ENCODE measurements around the gene PTGS2.
"Not testable (repeated sequence)": the region's sequence is repeated elsewhere in the genome, so short reads cannot be mapped to it uniquely, and the experiment has no call there.

The PTGS2 gene

DNA sequence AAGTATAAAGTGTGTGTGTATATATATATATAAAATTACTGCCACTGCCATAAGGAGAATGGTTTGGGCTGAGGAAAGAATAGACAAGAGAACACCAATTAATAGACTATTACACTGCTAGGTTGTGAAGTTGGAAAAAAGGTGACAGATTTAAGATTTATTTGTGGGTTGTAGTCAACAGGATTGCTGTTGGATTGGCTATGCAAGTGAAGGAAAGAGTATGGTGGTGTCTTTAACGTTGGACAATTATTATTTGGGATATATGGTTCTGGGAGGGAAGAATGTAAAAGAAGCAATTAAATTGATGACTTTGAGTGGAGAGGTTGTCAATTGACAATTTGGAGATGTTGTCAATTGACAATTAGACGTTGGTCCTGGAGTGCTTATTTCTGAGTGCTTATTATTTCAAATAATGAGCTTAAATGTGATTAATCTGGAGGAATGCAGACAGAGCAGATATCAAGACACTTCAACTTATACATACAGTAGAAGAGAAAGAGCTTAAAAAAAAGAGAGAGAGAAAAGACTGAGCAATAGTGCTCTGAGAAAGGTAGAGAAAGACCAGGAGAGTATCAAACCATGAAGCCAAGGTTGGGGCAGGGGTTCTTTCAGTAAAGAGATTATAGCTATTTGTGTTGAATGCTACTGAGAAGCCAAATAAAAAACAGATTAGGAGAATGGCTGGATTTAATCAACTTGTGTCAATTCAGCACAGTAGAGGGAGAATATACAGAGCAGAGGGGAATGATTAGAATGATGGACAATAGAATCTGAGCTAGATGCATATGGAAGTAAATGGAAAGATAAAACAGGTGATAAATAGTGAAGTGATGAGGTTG lies 9.7 kb downstream of the PTGS2 start:
- no peak for DNase-seq (ENCODE audit: low read depth in 2 of 2)

GRCh38 chr1:186669784-186670183 lies 10.4 kb downstream of the PTGS2 start:
- DNase-seq (ENCODE audit: low read depth in 2 of 2), result not testable (repeated sequence)

DNA sequence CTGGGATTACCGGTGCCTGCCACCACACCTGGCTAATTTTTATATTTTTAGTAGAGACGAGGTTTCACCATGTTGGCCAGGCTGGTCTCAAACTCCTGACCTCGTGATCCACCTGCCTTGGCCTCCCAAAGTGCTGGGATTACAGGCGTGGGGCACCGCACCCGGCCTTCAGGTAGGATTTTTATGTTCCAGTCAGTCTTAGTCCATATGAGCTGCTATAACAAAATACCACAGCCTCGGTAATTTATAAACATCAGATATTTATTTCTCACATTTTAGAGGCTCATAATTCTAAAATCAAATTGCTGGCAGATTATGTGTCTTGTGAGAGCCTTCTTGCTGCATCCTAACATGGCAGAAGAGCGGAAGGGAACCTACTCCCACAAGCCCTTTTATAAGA lies 16.0 kb downstream of the PTGS2 start:
- not testable (repeated sequence) for DNase-seq (ENCODE audit: low read depth in 2 of 2)

DNA sequence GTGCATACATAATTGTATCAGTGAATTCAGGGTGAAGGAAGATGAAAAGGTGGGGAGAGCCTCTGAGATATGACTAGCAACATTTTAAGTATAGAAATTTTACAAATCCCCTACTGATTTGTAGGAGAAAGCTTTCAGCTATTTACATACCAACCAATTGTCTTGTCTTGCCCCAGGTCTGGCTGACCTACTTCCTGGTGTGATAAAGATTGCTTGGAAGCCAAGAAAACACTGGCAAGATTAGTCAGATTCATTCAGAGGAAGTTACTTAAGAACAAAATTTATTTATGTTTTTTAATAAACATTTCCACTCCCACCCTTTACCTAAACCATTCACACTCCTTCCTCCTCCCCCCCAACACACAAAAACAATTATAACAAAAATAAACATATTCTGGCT lies 17.5 kb downstream of the PTGS2 start:
- no peak for DNase-seq (ENCODE audit: low read depth in 2 of 2)

GRCh38 chr1:186659890-186660341 lies 20.3 kb downstream of the PTGS2 start:
- DNase-seq (ENCODE audit: low read depth in 2 of 2), result no peak

DNA sequence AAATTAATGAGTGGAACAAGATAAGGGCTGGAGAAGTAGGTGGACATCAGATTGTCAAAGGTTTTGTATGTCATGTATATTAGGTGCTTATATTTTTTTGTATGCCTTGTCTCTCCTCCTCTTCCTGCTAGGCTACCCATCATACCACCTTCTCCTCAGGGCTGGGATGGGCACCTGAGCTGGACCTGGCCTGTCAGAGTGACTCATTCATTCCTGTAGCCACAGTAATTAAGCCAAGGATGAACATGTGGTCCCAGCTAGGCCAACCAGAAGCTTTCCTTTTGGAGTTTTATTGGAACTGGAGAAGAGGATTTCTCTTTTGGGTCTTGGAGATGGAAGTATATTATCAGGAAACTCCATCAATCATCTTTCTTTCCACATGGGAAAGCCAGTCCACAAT lies 21.2 kb downstream of the PTGS2 start:
- no peak for DNase-seq (ENCODE audit: low read depth in 2 of 2)

- no peak for DNase-seq (ENCODE audit: low read depth in 2 of 2)
Measured at GRCh38 chr1:186657481-186657880, 22.7 kb downstream of the PTGS2 start.

DNA sequence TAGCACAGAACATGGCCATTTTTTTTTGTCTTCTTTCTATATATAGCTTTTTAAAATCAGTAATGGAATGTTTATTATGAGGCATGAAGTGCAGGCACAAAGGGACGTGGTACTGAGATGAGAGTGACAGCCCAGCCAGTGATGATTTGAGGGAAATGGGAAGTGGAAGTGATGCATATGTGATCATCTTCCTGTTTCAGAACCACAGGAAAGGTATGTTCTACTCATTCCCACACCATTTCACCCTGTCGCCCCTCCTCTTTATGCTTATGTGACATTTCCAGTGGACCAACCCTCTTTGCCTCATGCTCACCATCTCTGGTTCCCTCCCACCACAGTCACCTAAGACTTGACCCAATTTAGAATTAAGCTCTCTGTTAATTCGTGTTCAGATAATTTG lies 24.3 kb downstream of the PTGS2 start:
- no peak for DNase-seq (ENCODE audit: low read depth in 2 of 2)

GRCh38 chr1:186654741-186655140 lies 25.5 kb downstream of the PTGS2 start:
- DNase-seq (ENCODE audit: low read depth in 2 of 2), result no peak

DNA sequence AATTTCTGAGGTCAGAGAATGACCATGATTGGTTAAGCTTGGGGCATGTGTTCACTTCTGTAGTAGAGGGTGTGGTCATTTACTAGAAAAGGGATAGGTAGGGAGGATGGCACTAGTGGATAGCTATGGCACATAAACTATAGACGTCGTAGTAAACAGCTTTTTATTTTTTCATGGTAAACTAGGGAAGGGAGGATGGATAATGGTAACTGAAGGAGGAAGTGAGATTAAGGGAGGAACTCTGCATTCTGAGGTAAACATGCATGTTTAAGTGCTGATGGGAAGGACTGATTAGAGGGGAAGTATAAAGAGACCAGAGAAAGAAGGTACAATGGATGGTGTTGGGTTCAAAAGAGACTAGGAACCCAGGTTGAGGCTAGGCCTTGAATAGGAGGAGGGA lies 26.9 kb downstream of the PTGS2 start:
- DNase-seq (ENCODE audit: low read depth in 2 of 2), result no peak

- DNase-seq (ENCODE audit: low read depth in 2 of 2), result no peak
Measured at GRCh38 chr1:186648613-186649012, 31.6 kb downstream of the PTGS2 start.

DNA sequence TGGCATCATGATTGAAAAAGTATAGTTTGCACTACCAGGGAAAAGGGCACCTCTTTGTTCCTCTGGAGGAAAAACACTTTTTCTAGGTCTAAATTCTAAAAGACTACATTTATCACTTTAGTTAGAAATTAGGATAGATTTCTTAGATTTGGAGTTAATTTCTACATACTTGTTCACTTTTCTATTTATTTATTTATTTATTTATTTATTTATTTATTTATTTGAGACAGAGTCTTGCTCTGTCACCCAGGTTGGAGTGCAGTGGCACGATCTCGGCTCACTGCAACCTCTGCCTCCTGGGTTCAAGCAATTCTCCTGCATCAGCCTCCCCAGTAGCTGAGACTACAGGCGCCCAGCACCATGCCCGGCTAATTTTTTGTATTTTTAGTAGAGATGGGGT lies 32.2 kb downstream of the PTGS2 start:
- DNase-seq (ENCODE audit: low read depth in 2 of 2), result not testable (repeated sequence)

DNA sequence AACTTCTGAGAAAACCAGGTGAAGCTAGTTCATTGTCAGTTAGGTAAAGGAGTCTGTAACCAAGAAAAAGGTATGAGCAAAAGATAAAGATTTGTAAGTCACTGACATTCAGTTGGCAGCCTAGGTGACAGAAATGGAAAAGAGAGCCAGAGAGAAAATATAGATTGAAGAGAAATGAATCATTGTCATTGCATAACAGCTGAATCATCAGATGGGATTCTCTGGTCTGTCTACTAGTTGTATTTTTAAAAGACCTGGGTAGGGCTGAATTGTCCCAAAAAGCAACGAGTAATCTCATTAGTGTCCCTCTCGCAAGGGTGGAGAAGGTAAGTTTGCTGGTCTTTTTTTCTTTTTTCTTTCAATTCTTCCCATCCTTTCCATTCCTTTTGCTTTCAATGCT lies 36.6 kb downstream of the PTGS2 start:
- no peak for DNase-seq (ENCODE audit: low read depth in 2 of 2)

DNA sequence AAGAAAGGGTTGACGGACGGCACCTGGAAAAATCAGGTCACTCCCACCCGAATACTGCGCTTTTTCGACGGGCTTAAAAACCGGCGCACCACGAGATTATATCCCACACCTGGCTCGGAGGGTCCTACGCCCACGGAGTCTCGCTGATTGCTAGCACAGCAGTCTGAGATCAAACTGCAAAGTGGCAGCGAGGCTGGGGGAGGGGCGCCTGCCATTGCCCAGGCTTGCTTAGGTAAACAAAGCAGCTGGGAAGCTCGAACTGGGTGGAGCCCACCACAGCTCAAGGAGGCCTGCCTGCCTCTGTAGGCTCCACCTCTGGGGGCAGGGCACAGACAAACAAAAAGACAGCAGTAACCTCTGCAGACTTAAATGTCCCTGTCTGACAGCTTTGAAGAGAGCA lies 42.7 kb downstream of the PTGS2 start:
- not testable (repeated sequence) for DNase-seq (ENCODE audit: low read depth in 2 of 2)

DNA sequence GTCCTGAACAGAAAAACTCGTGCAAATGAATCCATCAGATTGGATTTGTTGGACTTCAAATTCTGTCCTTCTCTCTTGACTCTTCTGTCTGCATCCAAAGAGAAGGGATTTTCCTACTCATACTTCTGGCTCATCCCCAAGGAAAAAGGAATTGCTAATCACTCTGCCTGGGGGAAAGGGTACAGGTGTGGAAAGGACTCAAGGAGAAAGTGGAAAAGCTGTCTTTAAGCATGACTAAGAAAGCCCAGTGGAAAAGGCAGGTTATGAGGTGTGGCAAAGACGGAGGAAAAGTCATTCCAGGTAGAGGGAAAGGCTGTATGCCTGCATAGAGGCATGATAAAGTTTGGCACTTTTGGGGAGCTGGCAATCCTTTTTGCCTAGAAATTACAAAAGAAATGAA lies 43.4 kb downstream of the PTGS2 start:
- no peak for DNase-seq (ENCODE audit: low read depth in 2 of 2)

- DNase-seq (ENCODE audit: low read depth in 2 of 2), result no peak
Measured at GRCh38 chr1:186634511-186634910, 45.7 kb downstream of the PTGS2 start.

DNA sequence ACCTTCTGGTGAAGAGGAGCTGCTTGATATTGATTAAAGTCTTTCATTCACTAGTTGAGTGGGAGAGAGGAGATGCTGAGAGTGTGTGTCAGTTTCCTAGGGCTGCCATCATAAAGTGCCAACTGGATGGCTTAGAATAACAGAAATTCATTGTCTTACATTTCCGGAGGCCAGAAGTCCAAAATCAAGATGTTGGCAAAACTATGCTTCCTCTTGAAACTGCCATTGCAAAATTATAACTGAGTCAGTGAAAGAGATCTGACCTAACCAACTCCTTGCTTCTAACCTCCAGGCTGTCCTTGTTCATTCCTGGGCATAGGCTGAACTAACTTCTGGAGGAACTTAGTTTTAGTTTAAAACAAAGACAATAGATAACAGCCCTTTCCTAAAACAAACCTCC lies 47.1 kb downstream of the PTGS2 start:
- no peak for DNase-seq (ENCODE audit: low read depth in 2 of 2)

- DNase-seq (ENCODE audit: low read depth in 2 of 2), result no peak
Measured at GRCh38 chr1:186629341-186629740, 50.9 kb downstream of the PTGS2 start.

- DNase-seq (ENCODE audit: low read depth in 2 of 2), result no peak
Measured at GRCh38 chr1:186628910-186629309, 51.3 kb downstream of the PTGS2 start.

GRCh38 chr1:186627019-186627418 lies 53.2 kb downstream of the PTGS2 start:
- no peak for DNase-seq (ENCODE audit: low read depth in 2 of 2)

- DNase-seq (ENCODE audit: low read depth in 2 of 2), result no peak
Measured at GRCh38 chr1:186626356-186626932, 53.8 kb downstream of the PTGS2 start.

GRCh38 chr1:186623551-186623950 lies 56.7 kb downstream of the PTGS2 start:
- DNase-seq (ENCODE audit: low read depth in 2 of 2), result no peak
